H1 (cell line): ENCODE data around the gene TADA2B. TPM values are rescaled to one million over a fixed set of nuclear protein-coding genes. Genes with fewer than 3 reads are reported as not detected.
A peak's percentile ranks its signal among the peaks of the same experiment; 100 is the strongest.

Source experiments
- CTCF ChIA-PET: fragments of 300-600 bp; sonication (Branson Sonifier 250); formaldehyde crosslinking; loops from one replicate; lab custom pipeline; 2021; ENCODE audit not compliant: partially characterized antibody; lab: Charles Lee
- POLR2A ChIA-PET: fragments of 300-600 bp; sonication (Branson Sonifier 250); formaldehyde crosslinking; loops from one replicate; lab custom pipeline; 2021; ENCODE audit warnings: inconsistent platforms; ENCODE audit not compliant: partially characterized antibody; lab: Charles Lee
- DNase-seq, 2 experiments: peaks; one replicate each; pipeline versions ENCODE4 v3.0.0 to v3.0.0-alpha.2; 2010 to 2022; ENCODE audit warnings: low spot score in 2 of 2, low read depth in 1 of 2, mixed read lengths in 1 of 2
- FAIRE-seq: peaks from 2 replicates; lab custom pipeline; 2011; peaks lifted over from hg19 to GRCh38; lab: Jason Lieb, UNC
- H2AFZ ChIP-seq: 2 replicates; pipeline ENCODE4 v1.8.1; 2012; ENCODE audit warnings: low read length, inconsistent platforms
- H2AK5ac ChIP-seq: 2 replicates; pipeline ENCODE4 v1.6.1; 2013; ENCODE audit warnings: low read depth, low read length
- H2BK120ac ChIP-seq: replicated peaks from 2 replicates; pipeline ENCODE3; 2013; ENCODE audit warnings: low read depth, low read length, inconsistent platforms
- H2BK12ac ChIP-seq: 2 replicates; pipeline ENCODE4 v1.6.1; 2013; ENCODE audit warnings: low read depth, low read length
- H2BK15ac ChIP-seq: 2 replicates; pipeline ENCODE4 v1.6.1; 2013; ENCODE audit warnings: low read length
- H2BK20ac ChIP-seq: 2 replicates; pipeline ENCODE4 v1.6.1; 2013; ENCODE audit warnings: low read length
- H2BK5ac ChIP-seq: 2 replicates; pipeline ENCODE4 v1.6.1; 2013; ENCODE audit warnings: low read depth, low read length
- H3K14ac ChIP-seq: 2 replicates; pipeline ENCODE4 v1.6.1; 2013; ENCODE audit warnings: inconsistent platforms; ENCODE audit not compliant: insufficient read length
- H3K18ac ChIP-seq: 2 replicates; pipeline ENCODE4 v1.6.1; 2013; ENCODE audit warnings: low read length; ENCODE audit errors: extremely low read depth
- H3K23ac ChIP-seq: 2 replicates; pipeline ENCODE4 v1.6.1; 2013; ENCODE audit warnings: inconsistent platforms; ENCODE audit not compliant: insufficient read length
- H3K23me2 ChIP-seq: 2 replicates; pipeline ENCODE4 v1.6.1; 2013; ENCODE audit warnings: low read depth, low read length
- H3K27ac ChIP-seq: 2 replicates; pipeline ENCODE4 v1.6.1; 2011; ENCODE audit warnings: low read depth, low read length, inconsistent platforms
- H3K27me3 ChIP-seq, 4 experiments: replicated peaks in 1 of 4; 1 replicate in 1 of 4; 2 replicates in 3 of 4; pipeline versions ENCODE4 v1.6.1 to v1.8.1; 2011 to 2013; ENCODE audit warnings: low read length in 3 of 4, mild to moderate bottlenecking in 3 of 4, inconsistent platforms in 2 of 4, mixed read lengths in 2 of 4, moderate library complexity in 1 of 4; ENCODE audit not compliant: control insufficient read depth in 3 of 4, insufficient read depth in 3 of 4; ENCODE audit errors: extremely low read depth in 1 of 4
- H3K36me3 ChIP-seq, 4 experiments: 2 replicates each; pipeline versions ENCODE4 v1.6.1 to v1.8.1; 2011 to 2013; ENCODE audit warnings: mild to moderate bottlenecking in 4 of 4, low read length in 3 of 4, moderate library complexity in 2 of 4, control low read depth in 1 of 4, inconsistent platforms in 1 of 4; ENCODE audit not compliant: insufficient read depth in 4 of 4, control insufficient read depth in 2 of 4
- H3K4ac ChIP-seq: replicated peaks from 2 replicates; pipeline ENCODE3; 2013; ENCODE audit warnings: low read length, low read depth, mixed read lengths, inconsistent platforms; ENCODE audit not compliant: insufficient read length
- H3K4me1 ChIP-seq, 4 experiments: replicated peaks in 1 of 4; 1 replicate in 1 of 4; 2 replicates in 3 of 4; pipeline versions ENCODE4 v1.6.1 to v1.8.1; 2011 to 2013; ENCODE audit warnings: low read length in 3 of 4, inconsistent platforms in 2 of 4, mixed read lengths in 1 of 4; ENCODE audit not compliant: insufficient read depth in 4 of 4, control insufficient read depth in 3 of 4
- H3K4me2 ChIP-seq, 2 experiments: 2 replicates each; pipeline versions ENCODE4 v1.6.1 to v1.8.1; 2011 to 2013; ENCODE audit warnings: low read depth in 2 of 2, low read length in 2 of 2, control low read depth in 1 of 2, inconsistent platforms in 1 of 2, mild to moderate bottlenecking in 1 of 2; ENCODE audit not compliant: insufficient read depth in 1 of 2
- H3K4me3 ChIP-seq, 4 experiments: fragments of 200-600, 300-600 bp in 1 of 4; sonication (generic), shearing (Covaris generic), sonication (Bioruptor Twin) in 1 of 4; 2 replicates each; pipeline versions ENCODE4 v1.5.1 to v1.8.1; 2011 to 2016; ENCODE audit warnings: low read length in 4 of 4, low read depth in 3 of 4, control low read depth in 2 of 4, inconsistent platforms in 2 of 4, mild to moderate bottlenecking in 2 of 4, mixed read lengths in 1 of 4, moderate library complexity in 1 of 4; ENCODE audit not compliant: insufficient read depth in 2 of 4; ENCODE audit errors: extremely low read depth in 1 of 4
- H3K56ac ChIP-seq: replicated peaks from 2 replicates; pipeline ENCODE3; 2013; ENCODE audit warnings: low read depth, mild to moderate bottlenecking, mixed read lengths, low read length, inconsistent platforms; ENCODE audit not compliant: insufficient read length
- H3K79me1 ChIP-seq: 2 replicates; pipeline ENCODE4 v1.6.1; 2013; ENCODE audit warnings: low read depth, low read length, control low read depth
- H3K79me2 ChIP-seq, 2 experiments: 2 replicates each; pipeline versions ENCODE4 v1.6.1 to v1.8.1; 2012 to 2013; ENCODE audit warnings: low read length in 2 of 2, mild to moderate bottlenecking in 2 of 2, inconsistent platforms in 1 of 2; ENCODE audit not compliant: insufficient read depth in 2 of 2, control insufficient read depth in 1 of 2
- H3K9ac ChIP-seq, 4 experiments: replicated peaks in 1 of 4; 1 replicate in 1 of 4; 2 replicates in 3 of 4; pipeline versions ENCODE4 v1.6.1 to v1.8.1; 2011 to 2013; ENCODE audit warnings: low read depth in 3 of 4, low read length in 3 of 4, control low read depth in 2 of 4, mild to moderate bottlenecking in 2 of 4, moderate library complexity in 2 of 4, inconsistent platforms in 1 of 4; ENCODE audit errors: extremely low read depth in 1 of 4
- H3K9me3 ChIP-seq, 2 experiments: 2 replicates each; pipeline versions ENCODE4 v1.6.1 to v1.8.1; 2012 to 2013; ENCODE audit warnings: mild to moderate bottlenecking in 2 of 2, moderate library complexity in 2 of 2, control low read depth in 1 of 2, inconsistent platforms in 1 of 2, low read depth in 1 of 2, low read length in 1 of 2, mixed read lengths in 1 of 2; ENCODE audit not compliant: insufficient read depth in 2 of 2
- H4K20me1 ChIP-seq, 2 experiments: replicated peaks in 1 of 2; 2 replicates each; pipeline versions ENCODE3 to v1.8.1; 2011 to 2013; ENCODE audit warnings: inconsistent platforms in 2 of 2, low read length in 2 of 2, mild to moderate bottlenecking in 1 of 2; ENCODE audit not compliant: insufficient read depth in 2 of 2, control insufficient read depth in 1 of 2
- H4K5ac ChIP-seq: 2 replicates; pipeline ENCODE4 v1.6.1; 2013; ENCODE audit warnings: low read length, low read depth, mixed read lengths, inconsistent platforms; ENCODE audit not compliant: insufficient read length
- H4K8ac ChIP-seq: 2 replicates; pipeline ENCODE4 v1.8.0; 2013; ENCODE audit warnings: mild to moderate bottlenecking, moderate library complexity, low read length, inconsistent platforms; ENCODE audit not compliant: insufficient read depth; ENCODE audit errors: extremely low read depth
- H4K91ac ChIP-seq: replicated peaks from 2 replicates; pipeline ENCODE3; 2013; ENCODE audit warnings: low read length, mixed read lengths, inconsistent platforms; ENCODE audit not compliant: insufficient read length
- EP300 ChIP-seq, 2 experiments: IDR thresholded peaks; 1 replicate in 1 of 2; 2 replicates in 1 of 2; pipeline ENCODE4 v1.6.1; 2011 to 2012; ENCODE audit warnings: low read depth in 2 of 2, low read length in 2 of 2, mild to moderate bottlenecking in 2 of 2, borderline replicate concordance in 1 of 2, inconsistent platforms in 1 of 2, moderate library complexity in 1 of 2
- FOSL1 ChIP-seq: IDR thresholded peaks from 2 replicates; pipeline ENCODE4 v1.6.1; 2011; ENCODE audit warnings: mild to moderate bottlenecking, low read depth, low read length, moderate library complexity; ENCODE audit not compliant: insufficient read depth
- GABPA ChIP-seq: IDR thresholded peaks from 2 replicates; pipeline ENCODE4 v1.6.1; 2011; ENCODE audit warnings: mild to moderate bottlenecking, low read length, moderate library complexity, borderline replicate concordance; ENCODE audit not compliant: insufficient read depth
- HDAC6 ChIP-seq: IDR thresholded peaks from one replicate; pipeline ENCODE4 v1.7.1; 2012; ENCODE audit warnings: low read depth, mild to moderate bottlenecking, inconsistent platforms, low read length, moderate library complexity
- MAFK ChIP-seq: IDR thresholded peaks from 2 replicates; pipeline ENCODE4 v1.6.1; 2012; ENCODE audit warnings: low read depth, mild to moderate bottlenecking, improper control_type of control experiment, low read length
- NRF1 ChIP-seq: IDR thresholded peaks from 2 replicates; pipeline ENCODE4 v1.6.1; 2011; ENCODE audit warnings: mild to moderate bottlenecking, low read depth, low read length, improper control_type of control experiment
- RBBP5 ChIP-seq: IDR thresholded peaks from 2 replicates; pipeline ENCODE4 v1.7.1; 2012; ENCODE audit warnings: low read depth, mild to moderate bottlenecking, inconsistent platforms, low read length, moderate library complexity, borderline replicate concordance
- SAP30 ChIP-seq: fragments of 300-600 bp; sonication (generic); IDR thresholded peaks from 2 replicates; pipeline ENCODE4 v1.7.1; 2012; ENCODE audit warnings: low read length, moderate library complexity, mild to moderate bottlenecking, inconsistent platforms; ENCODE audit not compliant: insufficient read depth, insufficient replicate concordance
- SIN3A ChIP-seq, 2 experiments: IDR thresholded peaks in 1 of 2; conservative IDR thresholded peaks in 1 of 2; 2 replicates each; pipeline ENCODE4 v1.6.1; 2011 to 2012; ENCODE audit warnings: low read length in 2 of 2, improper control_type of control experiment in 1 of 2, low read depth in 1 of 2, mild to moderate bottlenecking in 1 of 2
- SP1 ChIP-seq: IDR thresholded peaks from 2 replicates; pipeline ENCODE4 v1.6.1; 2011; ENCODE audit warnings: low read depth, low read length
- WGBS, 2 experiments: shearing (Covaris generic) in 1 of 2; methylation state at CpG; one replicate each; pipeline versions ENCODE4 v1.1.6 to v1.1.7; 2013 to 2015; ENCODE audit warnings: low lambda C conversion rate in 2 of 2, mixed read lengths in 2 of 2, inconsistent platforms in 1 of 2, low coverage in 1 of 2, missing lambda C conversion rate in 1 of 2; ENCODE audit not compliant: insufficient replicate concordance in 2 of 2, insufficient coverage in 1 of 2, insufficient read length in 1 of 2; ENCODE audit errors: extremely low coverage in 1 of 2, missing lambda C conversion rate in 1 of 2; 5-methylcytosine and 5-hydroxymethylcytosine counted together
- polyA plus RNA-seq, 7 experiments: library from polyadenylated mRNA; depleted of rRNA in 3 of 7; stranded (reverse) in 5 of 7; unstranded in 2 of 7; fragments of >200 nt in 5 of 7; fragments of 200-250 nt in 2 of 7; gene quantifications; 1 replicate in 5 of 7; 2 replicates in 1 of 7; 4 replicates in 1 of 7; pipeline versions ENCODE4 v1.2.1 to v1.2.3, GENCODE V29; 2011 to 2013; ENCODE audit warnings: missing spikeins in 2 of 7, mixed read lengths in 2 of 7
- total RNA-seq: library from RNA; stranded (reverse); fragmentation: NEBNext Ultra II Directional; extraction: Animal tissue kit (Norgen Biotek cat#: 25700); gene quantifications from 2 replicates; pipeline ENCODE4 v1.2.1, GENCODE V29; 2021
- TF ChIP-seq, protein P1 (sequence below): IDR thresholded peaks from 2 replicates; pipeline ENCODE4 v1.6.1; 2011; ENCODE audit warnings: low read length, improper control_type of control experiment

Gene TADA2B
- total and polyA plus RNA-seq, 2 of the 8 experiments (the other 6 are each of a cell fraction or from before 2014, with no cell fraction given) = 5.7 to 12.1 TPM

DNA sequence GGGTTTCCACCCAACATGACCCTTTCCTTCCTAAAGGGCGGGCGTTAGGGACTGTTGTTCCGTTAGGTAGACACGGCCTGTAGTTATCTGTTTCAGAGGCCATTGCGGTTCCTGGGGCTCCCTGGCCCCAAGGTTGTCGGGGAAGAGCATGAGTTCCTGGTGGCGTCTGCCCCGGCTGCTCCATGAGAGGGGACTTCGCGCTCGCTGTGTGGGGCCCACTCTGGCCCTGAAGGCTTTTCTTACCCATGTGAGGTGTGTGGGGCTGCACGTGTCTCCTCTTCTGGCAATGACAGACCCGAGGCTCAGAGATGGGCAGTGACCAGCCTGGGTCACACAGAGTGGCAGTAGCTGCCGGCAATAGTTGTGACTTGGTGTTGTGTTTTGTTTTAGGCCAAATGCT is 9.1 kb downstream of the TADA2B start:
- Histone ChIP-seq H3K27ac (no peak overlapping the region), H3K9me3 (no peaks in the 10 kb centered on the region), H3K56ac (no peak overlapping the region), H3K4me1 (peaks cover 0 to 4% (median 0%) of the 10 kb centered on the region in 4 experiments; a peak in 3 of 7 replicates), H3K79me1 (peaks cover 22% of the 10 kb centered on the region), H2BK12ac (no peak overlapping the region), H3K27me3 (no peaks in the 10 kb centered on the region), H3K4me2 (no peak overlapping the region), H3K9ac (no peak overlapping the region), H2BK5ac (0 out of 2 replicates have a peak overlapping the region, but pooled peaks have one; percentile 5), H2AFZ (no peak overlapping the region), H3K4me3 (no peak overlapping the region), H2BK120ac (no peak overlapping the region), H2BK15ac (no peak overlapping the region), H2BK20ac (no peak overlapping the region), H4K20me1 (peaks cover 7 to 18% of the 10 kb centered on the region in 2 experiments), H3K79me2 (peaks cover 0 to 14% of the 10 kb centered on the region in 2 experiments; a peak in 2 of 4 replicates), H3K4ac (no peak overlapping the region), H3K36me3 (no peaks in the 10 kb centered on the region), H3K18ac (no peak overlapping the region), H4K8ac (no peak overlapping the region), H2AK5ac (no peak overlapping the region), H4K91ac (no peak overlapping the region), H4K5ac (no peak overlapping the region), H3K14ac (no peak overlapping the region), H3K23me2 (no peaks in the 10 kb centered on the region), H3K23ac (no peak overlapping the region)
- ChIA-PET CTCF (interaction anchor here (0.6 to 1.3 kb wide), 5 partner anchors 9 to 137 kb away, joined by 3 to 5 read pairs (median 3); partner anchors contain the start of gene TADA2B), POLR2A (interaction anchor here (1.5 kb wide), 1 partner anchor 16 kb away, joined by 6 read pairs; the partner anchor contains the start of gene GRPEL1)
- 90% methylated on average over 14 of the region's 14 CpGs; no CpG with 5 or more reads in 1 of the 2 experiments for WGBS, 2 experiments
- DNase-seq (no peak), FAIRE-seq (no peak)
- TF ChIP-seq MAFK (no peak), GABPA (no peak), SIN3A (conservative IDR thresholded peaks at IDR 0.05 in 1 of 2, IDR thresholded peaks at IDR 0.05 in 1 of 2; ENCODE audit: low read depth in 1 of 2, low read length in 2 of 2) (no peak), RBBP5 (no peak), NRF1 (no peak), FOSL1 (no peak), SP1 (no peak), HDAC6 (no peak), EP300 (IDR thresholded peaks at IDR 0.05; ENCODE audit: borderline replicate concordance in 1 of 2, low read depth in 2 of 2, low read length in 2 of 2) (no peak), SAP30 (no peak)
- TF ChIP-seq, protein P1, sequence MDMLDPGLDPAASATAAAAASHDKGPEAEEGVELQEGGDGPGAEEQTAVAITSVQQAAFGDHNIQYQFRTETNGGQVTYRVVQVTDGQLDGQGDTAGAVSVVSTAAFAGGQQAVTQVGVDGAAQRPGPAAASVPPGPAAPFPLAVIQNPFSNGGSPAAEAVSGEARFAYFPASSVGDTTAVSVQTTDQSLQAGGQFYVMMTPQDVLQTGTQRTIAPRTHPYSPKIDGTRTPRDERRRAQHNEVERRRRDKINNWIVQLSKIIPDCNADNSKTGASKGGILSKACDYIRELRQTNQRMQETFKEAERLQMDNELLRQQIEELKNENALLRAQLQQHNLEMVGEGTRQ = no peak
